T-helper 17 cell (primary cell): Measurements from ENCODE around the gene NIM1K. TPM values are rescaled to one million over a fixed set of nuclear protein-coding genes. Genes with fewer than 3 reads are reported as not detected.

Source experiments
- ATAC-seq: fragments of 150-1000 bp; cut with Tn5 transposase; 2 replicates; pipeline ENCODE4 v1.10.0; 2021; ENCODE audit warnings: mild to moderate bottlenecking, moderate library complexity
- DNase-seq, 3 donors: peaks; one replicate each; pipeline versions ENCODE4 v3.0.0 to v3.0.0-alpha.2; 2020 to 2021
- H3K9me3 ChIP-seq: one replicate; pipeline ENCODE4 v1.7.0; 2013; ENCODE audit warnings: low read length, mild to moderate bottlenecking; ENCODE audit not compliant: control insufficient read depth, poor library complexity, severe bottlenecking
- H3K27ac Mint-ChIP-seq: one replicate; pipeline ENCODE4 v1.8.0; 2022; ENCODE audit warnings: mild to moderate bottlenecking, moderate library complexity, mixed read lengths
- H3K27me3 Mint-ChIP-seq: one replicate; pipeline ENCODE4 v1.8.0; 2022; ENCODE audit warnings: mixed read lengths
- H3K36me3 Mint-ChIP-seq: one replicate; pipeline ENCODE4 v1.8.0; 2022; ENCODE audit warnings: low read depth, mixed read lengths
- H3K4me1 Mint-ChIP-seq: one replicate; pipeline ENCODE4 v1.8.0; 2022; ENCODE audit warnings: mild to moderate bottlenecking, mixed read lengths
- H3K4me3 Mint-ChIP-seq: one replicate; pipeline ENCODE4 v1.8.0; 2022; ENCODE audit warnings: mild to moderate bottlenecking, moderate library complexity, mixed read lengths
- total RNA-seq, 4 donors: library from RNA in 2 of 4; stranded (reverse) in 2 of 4; gene quantifications; one replicate each; pipeline ENCODE4 v1.2.3 and lab custom pipeline; 2022 to 2026

The NIM1K gene
- 1 to 10 TPM in 1 of 2 donors, under 1 TPM in 1; 0.76 to 1.1 TPM for total RNA-seq
- 0.23 to 0.90 reads per million in 2 donors for total RNA-seq (lab: John Stamatoyannopoulos, UW)

GRCh38 chr5:43191740-43192557 is at the start of gene NIM1K:
Gene NIM1K, plus strand, starts transcription at chr5:43192225. Its CDS starts 53,551 bp downstream, at chr5:43245776.
- Mint-ChIP-seq H3K4me3 (peak within 1 kb of the TSS; percentile 90), H3K4me1 (peaks cover 14% of the 10 kb centered on the region), H3K27me3 (peaks cover 10% of the 10 kb centered on the region), H3K27ac (peak within 1 kb of the TSS; percentile 90), H3K36me3 (no peaks in the 10 kb centered on the region)
- peak; percentile 66 for ATAC-seq
- DNase-seq = peak; percentile 10 to 22 (median 22)
- no peaks in the 10 kb centered on the region for H3K9me3 ChIP-seq

- Mint-ChIP-seq H3K36me3 (no peaks in the 10 kb centered on the region), H3K27ac (no peak overlapping the region), H3K4me3 (no peak overlapping the region), H3K4me1 (peaks cover 12% of the 10 kb centered on the region), H3K27me3 (no peaks in the 10 kb centered on the region)
- ATAC-seq (no peak), DNase-seq (no peak)
- H3K9me3 ChIP-seq = no peaks in the 10 kb centered on the region
Observed at GRCh38 chr5:43145071-43145470, 47.0 kb upstream of the NIM1K start.

- no peak for DNase-seq
- H3K4me3 Mint-ChIP-seq = no peak overlapping the region
- H3K27me3 Mint-ChIP-seq = no peaks in the 10 kb centered on the region
- peaks cover 7% of the 10 kb centered on the region for H3K4me1 Mint-ChIP-seq
- ATAC-seq = no peak
- no peak overlapping the region for H3K27ac Mint-ChIP-seq
- H3K36me3 Mint-ChIP-seq = no peaks in the 10 kb centered on the region
- no peaks in the 10 kb centered on the region for H3K9me3 ChIP-seq
Observed at GRCh38 chr5:43146958-43147357, 45.1 kb upstream of the NIM1K start.

- ATAC-seq (no peak), DNase-seq (no peak)
- Mint-ChIP-seq H3K36me3 (no peaks in the 10 kb centered on the region), H3K4me1 (peaks cover 7% of the 10 kb centered on the region), H3K27me3 (no peaks in the 10 kb centered on the region), H3K4me3 (no peak overlapping the region), H3K27ac (no peak overlapping the region)
- H3K9me3 ChIP-seq = no peaks in the 10 kb centered on the region
Observed at GRCh38 chr5:43148417-43148816, 43.6 kb upstream of the NIM1K start.

GRCh38 chr5:43149231-43149630 is 42.8 kb upstream of the NIM1K start:
- H3K27ac Mint-ChIP-seq = peak overlapping the region; percentile 43
- DNase-seq = no peak
- no peaks in the 10 kb centered on the region for H3K9me3 ChIP-seq
- no peak for ATAC-seq
- no peaks in the 10 kb centered on the region for H3K27me3 Mint-ChIP-seq
- peaks cover 7% of the 10 kb centered on the region for H3K4me1 Mint-ChIP-seq
- no peaks in the 10 kb centered on the region for H3K36me3 Mint-ChIP-seq
- no peak overlapping the region for H3K4me3 Mint-ChIP-seq

GRCh38 chr5:43150075-43150474 is 42.0 kb upstream of the NIM1K start:
- ATAC-seq (no peak), DNase-seq (no peak)
- H3K36me3 Mint-ChIP-seq = no peaks in the 10 kb centered on the region
- no peak overlapping the region for H3K4me3 Mint-ChIP-seq
- H3K4me1 Mint-ChIP-seq = peaks cover 5% of the 10 kb centered on the region
- no peaks in the 10 kb centered on the region for H3K9me3 ChIP-seq
- no peak overlapping the region for H3K27ac Mint-ChIP-seq
- H3K27me3 Mint-ChIP-seq = no peaks in the 10 kb centered on the region

GRCh38 chr5:43150748-43151147 is 41.3 kb upstream of the NIM1K start:
- ATAC-seq (no peak), DNase-seq (no peak)
- H3K9me3 ChIP-seq = no peaks in the 10 kb centered on the region
- no peak overlapping the region for H3K27ac Mint-ChIP-seq
- H3K36me3 Mint-ChIP-seq = no peaks in the 10 kb centered on the region
- H3K4me1 Mint-ChIP-seq = peaks cover 9% of the 10 kb centered on the region
- H3K27me3 Mint-ChIP-seq = no peaks in the 10 kb centered on the region
- H3K4me3 Mint-ChIP-seq = no peak overlapping the region

- Mint-ChIP-seq H3K4me3 (no peak overlapping the region), H3K27ac (no peak overlapping the region), H3K4me1 (peaks cover 11% of the 10 kb centered on the region), H3K27me3 (no peaks in the 10 kb centered on the region), H3K36me3 (no peaks in the 10 kb centered on the region)
- DNase-seq = no peak
- no peak for ATAC-seq
- H3K9me3 ChIP-seq = no peaks in the 10 kb centered on the region
Observed at GRCh38 chr5:43152946-43153345, 39.1 kb upstream of the NIM1K start.

- Mint-ChIP-seq H3K4me1 (peaks cover 11% of the 10 kb centered on the region), H3K27me3 (no peaks in the 10 kb centered on the region), H3K36me3 (no peaks in the 10 kb centered on the region), H3K27ac (no peak overlapping the region), H3K4me3 (no peak overlapping the region)
- no peaks in the 10 kb centered on the region for H3K9me3 ChIP-seq
- ATAC-seq (no peak), DNase-seq (no peak)
Observed at GRCh38 chr5:43154469-43154868, 37.6 kb upstream of the NIM1K start.

GRCh38 chr5:43155394-43156096 is 36.5 kb upstream of the NIM1K start:
- H3K27me3 Mint-ChIP-seq = no peaks in the 10 kb centered on the region
- H3K9me3 ChIP-seq = no peaks in the 10 kb centered on the region
- no peak overlapping the region for H3K4me3 Mint-ChIP-seq
- H3K27ac Mint-ChIP-seq = no peak overlapping the region
- no peak for ATAC-seq
- peaks cover 8% of the 10 kb centered on the region for H3K4me1 Mint-ChIP-seq
- H3K36me3 Mint-ChIP-seq = no peaks in the 10 kb centered on the region
- DNase-seq = no peak

GRCh38 chr5:43156388-43156787 is 35.6 kb upstream of the NIM1K start:
- H3K4me3 Mint-ChIP-seq = no peak overlapping the region
- H3K36me3 Mint-ChIP-seq = peaks cover 3% of the 10 kb centered on the region
- H3K9me3 ChIP-seq = no peaks in the 10 kb centered on the region
- peaks cover 15% of the 10 kb centered on the region for H3K4me1 Mint-ChIP-seq
- DNase-seq = no peak
- H3K27ac Mint-ChIP-seq = no peak overlapping the region
- no peaks in the 10 kb centered on the region for H3K27me3 Mint-ChIP-seq
- ATAC-seq = no peak

- Mint-ChIP-seq H3K36me3 (peaks cover 4% of the 10 kb centered on the region), H3K27ac (no peak overlapping the region), H3K27me3 (no peaks in the 10 kb centered on the region), H3K4me3 (no peak overlapping the region), H3K4me1 (peaks cover 15% of the 10 kb centered on the region)
- H3K9me3 ChIP-seq = no peaks in the 10 kb centered on the region
- no peak for ATAC-seq
- no peak for DNase-seq
Observed at GRCh38 chr5:43157068-43157467, 35.0 kb upstream of the NIM1K start.

GRCh38 chr5:43161244-43161643 is 30.8 kb upstream of the NIM1K start:
- H3K36me3 Mint-ChIP-seq = peaks cover 8% of the 10 kb centered on the region
- peak overlapping the region; percentile 76 for H3K27ac Mint-ChIP-seq
- no peak overlapping the region for H3K4me3 Mint-ChIP-seq
- H3K27me3 Mint-ChIP-seq = no peaks in the 10 kb centered on the region
- ATAC-seq (peak; percentile 40), DNase-seq (no peak)
- H3K9me3 ChIP-seq = no peaks in the 10 kb centered on the region
- H3K4me1 Mint-ChIP-seq = peaks cover 22% of the 10 kb centered on the region
